Measurements from ENCODE around the gene SMOC2. TPM values are rescaled to one million over a fixed set of nuclear protein-coding genes. Genes with fewer than 3 reads are reported as not detected.

Gene SMOC2
- total and polyA plus RNA-seq, 2 donors from 2014 or later, result 6.5 to 13.1 TPM

- no peak overlapping the region for H3K4me3 ChIP-seq (ENCODE audit: low read length in 3 of 3)
- intact Hi-C loops (cut with DNase I), result no loop called here
- H3K27me3 ChIP-seq (ENCODE audit: control insufficient read depth, insufficient read depth, low read length), result no peaks in the 10 kb centered on the region
- FAIRE-seq (no peak), DNase-seq (no peak)
- H3K36me3 ChIP-seq (ENCODE audit: control insufficient read depth in 2 of 3, insufficient read depth in 3 of 3, low read length in 3 of 3), result no peaks in the 10 kb centered on the region
- H3K9me3 ChIP-seq (ENCODE audit: control insufficient read depth in 2 of 3, insufficient read depth in 1 of 3, low read length in 3 of 3), result no peaks in the 10 kb centered on the region
- H3K4me1 ChIP-seq (ENCODE audit: control insufficient read depth in 2 of 3, insufficient read depth in 2 of 3, low read depth in 1 of 3, low read length in 3 of 3), result no peaks in the 10 kb centered on the region
- no peak overlapping the region for H3K9ac ChIP-seq (ENCODE audit: low read length in 3 of 3)
- TF ChIP-seq CTCF (IDR thresholded peaks at IDR 0.05; ENCODE audit: borderline replicate concordance, extremely low read depth, insufficient read depth), result no peak
- no peak overlapping the region for H3K27ac ChIP-seq (ENCODE audit: low read depth in 2 of 2, low read length in 2 of 2)
These were observed 60.6 kb downstream of the SMOC2 start for GRCh38 chr6:168501561-168501960.

GRCh38 chr6:168504366-168504765 is 63.4 kb downstream of the SMOC2 start:
- Histone ChIP-seq H3K9ac (ENCODE audit: low read length in 3 of 3) (no peak overlapping the region), H3K4me1 (ENCODE audit: control insufficient read depth in 2 of 3, insufficient read depth in 2 of 3, low read depth in 1 of 3, low read length in 3 of 3) (no peaks in the 10 kb centered on the region), H3K27ac (ENCODE audit: low read depth in 2 of 2, low read length in 2 of 2) (no peak overlapping the region), H3K27me3 (ENCODE audit: control insufficient read depth, insufficient read depth, low read length) (no peaks in the 10 kb centered on the region), H3K36me3 (ENCODE audit: control insufficient read depth in 2 of 3, insufficient read depth in 3 of 3, low read length in 3 of 3) (no peaks in the 10 kb centered on the region), H3K4me3 (ENCODE audit: low read length in 3 of 3) (no peak overlapping the region), H3K9me3 (ENCODE audit: control insufficient read depth in 2 of 3, insufficient read depth in 1 of 3, low read length in 3 of 3) (no peaks in the 10 kb centered on the region)
- FAIRE-seq (no peak), DNase-seq (no peak)
- intact Hi-C loops (cut with DNase I), result no loop called here
- TF ChIP-seq CTCF (IDR thresholded peaks at IDR 0.05; ENCODE audit: borderline replicate concordance, extremely low read depth, insufficient read depth), result no peak

- Histone ChIP-seq H3K9ac (ENCODE audit: low read length in 3 of 3) (no peak overlapping the region), H3K9me3 (ENCODE audit: control insufficient read depth in 2 of 3, insufficient read depth in 1 of 3, low read length in 3 of 3) (no peaks in the 10 kb centered on the region), H3K27ac (ENCODE audit: low read depth in 2 of 2, low read length in 2 of 2) (no peak overlapping the region), H3K36me3 (ENCODE audit: control insufficient read depth in 2 of 3, insufficient read depth in 3 of 3, low read length in 3 of 3) (no peaks in the 10 kb centered on the region), H3K4me3 (ENCODE audit: low read length in 3 of 3) (no peak overlapping the region), H3K27me3 (ENCODE audit: control insufficient read depth, insufficient read depth, low read length) (no peaks in the 10 kb centered on the region), H3K4me1 (ENCODE audit: control insufficient read depth in 2 of 3, insufficient read depth in 2 of 3, low read depth in 1 of 3, low read length in 3 of 3) (no peaks in the 10 kb centered on the region)
- no peak for TF ChIP-seq CTCF (IDR thresholded peaks at IDR 0.05; ENCODE audit: borderline replicate concordance, extremely low read depth, insufficient read depth)
- intact Hi-C loops (cut with DNase I), result no loop called here
- DNase-seq, result no peak
- FAIRE-seq, result no peak
These were observed 65.5 kb downstream of the SMOC2 start for GRCh38 chr6:168506460-168506859.

- H3K27ac ChIP-seq (ENCODE audit: low read depth in 2 of 2, low read length in 2 of 2), result no peak overlapping the region
- no peak for FAIRE-seq
- TF ChIP-seq CTCF (IDR thresholded peaks at IDR 0.05; ENCODE audit: borderline replicate concordance, extremely low read depth, insufficient read depth), result no peak
These were observed 66.3 kb downstream of the SMOC2 start for GRCh38 chr6:168507297-168507696.

More at GRCh38 chr6:168507297-168507696, 66.3 kb downstream of the SMOC2 start:
- intact Hi-C loops (cut with DNase I), result no loop called here
- Histone ChIP-seq H3K4me3 (ENCODE audit: low read length in 3 of 3) (no peak overlapping the region), H3K27me3 (ENCODE audit: control insufficient read depth, insufficient read depth, low read length) (no peaks in the 10 kb centered on the region), H3K36me3 (ENCODE audit: control insufficient read depth in 2 of 3, insufficient read depth in 3 of 3, low read length in 3 of 3) (no peaks in the 10 kb centered on the region), H3K9ac (ENCODE audit: low read length in 3 of 3) (no peak overlapping the region), H3K4me1 (ENCODE audit: control insufficient read depth in 2 of 3, insufficient read depth in 2 of 3, low read depth in 1 of 3, low read length in 3 of 3) (no peaks in the 10 kb centered on the region), H3K9me3 (ENCODE audit: control insufficient read depth in 2 of 3, insufficient read depth in 1 of 3, low read length in 3 of 3) (no peaks in the 10 kb centered on the region)
- no peak for DNase-seq
